Heart right ventricle (tissue), 16 donors: ENCODE measurements around the gene MAN1A2. TPM values are rescaled to one million over a fixed set of nuclear protein-coding genes. Genes with fewer than 3 reads are reported as not detected.

ENCODE experiments used
- ATAC-seq, 8 donors: fragments of 200-7000 bp; cut with Tn5 transposase; one replicate each; pipeline ENCODE4 v1.9.1; 2020; ENCODE audit warnings: mild to moderate bottlenecking in 8 of 8, moderate library complexity in 8 of 8, moderate number of reproducible peaks in 1 of 8
- DNase-seq, 2 donors: peaks; one replicate each; pipeline ENCODE4 v3.0.0-alpha.2; 2020
- H3K27ac ChIP-seq, 10 donors: fragments of 200-600 bp; sonication (generic) in 2 of 10; one replicate each; pipeline versions ENCODE4 v1.5.0 to v1.8.0; 2020 to 2022; ENCODE audit warnings: mild to moderate bottlenecking in 3 of 10
- H3K27me3 ChIP-seq, 7 donors: fragments of 200-600 bp; one replicate each; pipeline ENCODE4 v1.8.0; 2021 to 2022; ENCODE audit warnings: mild to moderate bottlenecking in 2 of 7
- H3K36me3 ChIP-seq, 9 donors: fragments of 200-600 bp; sonication (generic) in 1 of 9; one replicate each; pipeline versions ENCODE4 v1.5.0 to v1.8.0; 2020 to 2022; ENCODE audit warnings: mild to moderate bottlenecking in 2 of 9
- H3K4me1 ChIP-seq, 9 donors: fragments of 200-600 bp; sonication (generic) in 1 of 9; one replicate each; pipeline versions ENCODE4 v1.5.0 to v1.8.0; 2020 to 2022; ENCODE audit warnings: mild to moderate bottlenecking in 4 of 9
- H3K4me3 ChIP-seq, 10 donors: fragments of 200-600 bp; sonication (generic) in 2 of 10; one replicate each; pipeline versions ENCODE4 v1.5.0 to v1.8.0; 2020 to 2022; ENCODE audit warnings: mild to moderate bottlenecking in 7 of 10, moderate library complexity in 2 of 10
- H3K9me3 ChIP-seq, 11 donors: fragments of 200-600 bp in 10 of 11; sonication (generic) in 2 of 11; one replicate each; pipeline versions ENCODE4 v1.5.0 to v1.8.0; 2013 to 2022; ENCODE audit warnings: mild to moderate bottlenecking in 2 of 11, control low read depth in 1 of 11, moderate library complexity in 1 of 11
- WGBS, 2 donors: extraction: QIAGEN DNeasy Blood & Tissue Kit; methylation state at CpG; one replicate each; pipeline ENCODE4 v1.1.7; 2013; ENCODE audit warnings: inconsistent platforms in 1 of 2; 5-methylcytosine and 5-hydroxymethylcytosine counted together
- intact Hi-C, 10 donors: fragments of 100-400 bp; cut with DNase I; formaldehyde crosslinking; loops; one replicate each; pipeline versions ENCODE4 v1.11.1 to v1.14.2; 2022
- polyA plus RNA-seq, 2 donors: library from polyadenylated mRNA; stranded (reverse); fragments of 200-250 nt; gene quantifications; one replicate each; pipeline ENCODE4 v1.2.3, GENCODE V29; 2013
- total RNA-seq, 10 donors: library from RNA; stranded (reverse); fragmentation: NEBNext Ultra II Directional in 3 of 10; extraction: Animal tissue kit (Norgen Biotek cat#: 25700) in 3 of 10; gene quantifications; one replicate each; pipeline versions ENCODE4 v1.2.1 to v1.2.4, GENCODE V29; 2021 to 2023
- TF ChIP-seq, protein P1 (sequence below), 9 donors: fragments of 200-600 bp; sonication (generic) in 2 of 9; IDR thresholded peaks; one replicate each; pipeline versions ENCODE4 v1.5.0 to v1.8.0; 2021 to 2022; ENCODE audit warnings: antibody characterized with exemption in 9 of 9, mild to moderate bottlenecking in 5 of 9, moderate library complexity in 1 of 9
- donor health status: Arrhythmogenic right ventricular cardiomyopathy.
- donor health status: ischemic (EF 13 %, LVEDD 7.1; RV severe dilation, severe dysfunction).
- donor health status: healthy with polysubstance abuse.
- donor health status: DM: no; HTN: yes; CAD: no.
- donor health status: DM: no; HTN: no; CAD: no.
- donor health status: ischemic (EF 25% LVEDD 6.9; RV normal size, moderate dysfunction).
- donor health status: ischemic (EF 25% LVEDD 5.7; RV mildly dilated, moderate dysfunction).
- donor health status: healthy.
- donor health status: DM: yes; HTN: yes; CAD: no.
- donor health status: Ischemic cardiomyopathy.
- donor health status: ischemic (EF 35%, LVEDD 5.7; RV mildly dilated, moderate dysfunction).
- donor health status: nonischemic (EF 11% LVEDD 7.7; RV severe dilation, severe dysfunction).
- donor health status: DM: yes; HTN: yes; CAD: no.
- donor health status: PGD.
- donor health status: ischemic (EF 29% LVEDD 5.4; RV normal size, mild dysfunction).
- donor health status: nonischemic (EF 23%, LVEDD 6.1; RV moderate dilation, normal function).

The MAN1A2 gene
- total and polyA plus RNA-seq, 12 donors: 5.1 to 37.3 (median 26.0) TPM

DNA sequence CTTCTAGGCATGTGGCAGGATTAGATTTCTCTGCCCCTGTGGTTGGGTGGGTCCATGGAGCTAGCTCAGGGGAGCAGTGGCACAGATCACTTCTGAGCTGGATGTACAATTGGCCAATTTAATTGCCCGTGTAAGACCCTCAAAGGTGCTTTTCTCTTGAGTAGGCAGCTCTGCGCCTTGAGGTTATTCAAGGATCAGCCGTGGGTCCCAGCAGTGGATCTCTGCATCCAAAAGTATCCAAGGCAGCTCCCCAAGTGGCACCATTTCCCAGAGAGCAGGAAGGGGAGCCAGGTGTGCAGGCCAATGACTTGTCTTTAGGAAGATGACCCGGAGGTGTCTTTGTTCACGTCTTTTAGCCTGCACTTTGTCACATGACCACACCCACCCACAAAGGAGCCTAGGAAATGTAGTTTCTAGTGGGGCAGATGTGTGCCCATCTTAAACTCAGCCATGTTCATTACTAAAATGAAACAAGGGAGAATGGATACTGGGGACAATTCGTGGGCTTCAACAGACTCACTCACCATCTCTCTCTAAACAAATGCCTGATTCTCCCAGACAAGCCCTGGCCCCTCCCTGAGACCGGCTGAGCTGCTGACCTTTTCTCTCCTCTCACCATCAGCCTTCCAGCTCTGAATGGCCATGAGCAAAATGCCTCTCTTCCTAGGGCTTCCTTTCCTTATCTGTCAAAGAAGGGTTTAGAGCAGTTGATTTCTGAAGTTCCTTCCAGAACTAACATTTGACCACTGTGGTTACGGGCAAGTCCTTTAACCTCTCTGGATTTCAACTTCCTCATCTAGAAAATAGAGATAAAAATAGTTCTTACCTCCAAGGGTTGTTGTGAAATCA lies 197.2 kb downstream of the MAN1A2 start:
- ATAC-seq (no peak), DNase-seq (no peak)
- 68 to 72% methylated on average over 8 of the region's 8 CpGs for WGBS, 2 donors
- no peaks in the 10 kb centered on the region for H3K4me1 ChIP-seq
- TF ChIP-seq, protein P1, sequence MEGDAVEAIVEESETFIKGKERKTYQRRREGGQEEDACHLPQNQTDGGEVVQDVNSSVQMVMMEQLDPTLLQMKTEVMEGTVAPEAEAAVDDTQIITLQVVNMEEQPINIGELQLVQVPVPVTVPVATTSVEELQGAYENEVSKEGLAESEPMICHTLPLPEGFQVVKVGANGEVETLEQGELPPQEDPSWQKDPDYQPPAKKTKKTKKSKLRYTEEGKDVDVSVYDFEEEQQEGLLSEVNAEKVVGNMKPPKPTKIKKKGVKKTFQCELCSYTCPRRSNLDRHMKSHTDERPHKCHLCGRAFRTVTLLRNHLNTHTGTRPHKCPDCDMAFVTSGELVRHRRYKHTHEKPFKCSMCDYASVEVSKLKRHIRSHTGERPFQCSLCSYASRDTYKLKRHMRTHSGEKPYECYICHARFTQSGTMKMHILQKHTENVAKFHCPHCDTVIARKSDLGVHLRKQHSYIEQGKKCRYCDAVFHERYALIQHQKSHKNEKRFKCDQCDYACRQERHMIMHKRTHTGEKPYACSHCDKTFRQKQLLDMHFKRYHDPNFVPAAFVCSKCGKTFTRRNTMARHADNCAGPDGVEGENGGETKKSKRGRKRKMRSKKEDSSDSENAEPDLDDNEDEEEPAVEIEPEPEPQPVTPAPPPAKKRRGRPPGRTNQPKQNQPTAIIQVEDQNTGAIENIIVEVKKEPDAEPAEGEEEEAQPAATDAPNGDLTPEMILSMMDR (IDR thresholded peaks at IDR 0.05): no peak
- no peaks in the 10 kb centered on the region for H3K36me3 ChIP-seq
- intact Hi-C loops: no loop called here
- no peak overlapping the region for H3K27ac ChIP-seq
- no peak overlapping the region for H3K4me3 ChIP-seq
- H3K9me3 ChIP-seq: no peaks in the 10 kb centered on the region
- H3K27me3 ChIP-seq: peaks cover 0 to 4% (median 0%) of the 10 kb centered on the region in 7 donors

DNA sequence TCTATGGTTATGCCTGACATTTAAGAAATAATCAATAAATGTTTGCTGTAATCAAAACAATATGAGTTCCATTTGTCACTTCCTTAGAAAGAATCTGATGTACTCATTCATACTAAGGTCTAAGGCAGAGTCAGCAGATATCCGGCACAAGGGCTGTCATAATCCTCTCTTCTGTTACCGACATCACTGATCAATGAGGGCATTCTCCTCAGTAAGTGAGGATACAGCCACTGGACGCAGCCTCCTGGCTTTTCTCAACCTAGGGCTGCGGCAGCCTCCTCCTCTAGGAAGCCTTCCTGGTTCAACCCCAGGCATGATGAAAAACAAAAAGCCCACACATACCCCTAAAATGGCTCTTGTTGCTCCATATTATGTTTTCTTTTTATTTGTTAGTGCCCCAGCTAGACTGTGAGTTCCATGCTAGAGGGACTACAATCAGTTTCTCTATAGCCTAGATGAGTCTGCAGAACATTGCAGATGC lies 197.9 kb downstream of the MAN1A2 start:
- intact Hi-C loops: no loop called here
- no peak for DNase-seq
- Histone ChIP-seq H3K4me1 (no peaks in the 10 kb centered on the region), H3K27ac (no peak overlapping the region), H3K27me3 (peaks cover 0 to 4% (median 0%) of the 10 kb centered on the region in 7 donors), H3K4me3 (no peak overlapping the region), H3K36me3 (no peaks in the 10 kb centered on the region), H3K9me3 (no peaks in the 10 kb centered on the region)
- WGBS, 2 donors: 84 to 87% methylated on average over 4 of the region's 4 CpGs
- TF ChIP-seq, protein P1 (IDR thresholded peaks at IDR 0.05): no peak
- ATAC-seq: no peak

DNA sequence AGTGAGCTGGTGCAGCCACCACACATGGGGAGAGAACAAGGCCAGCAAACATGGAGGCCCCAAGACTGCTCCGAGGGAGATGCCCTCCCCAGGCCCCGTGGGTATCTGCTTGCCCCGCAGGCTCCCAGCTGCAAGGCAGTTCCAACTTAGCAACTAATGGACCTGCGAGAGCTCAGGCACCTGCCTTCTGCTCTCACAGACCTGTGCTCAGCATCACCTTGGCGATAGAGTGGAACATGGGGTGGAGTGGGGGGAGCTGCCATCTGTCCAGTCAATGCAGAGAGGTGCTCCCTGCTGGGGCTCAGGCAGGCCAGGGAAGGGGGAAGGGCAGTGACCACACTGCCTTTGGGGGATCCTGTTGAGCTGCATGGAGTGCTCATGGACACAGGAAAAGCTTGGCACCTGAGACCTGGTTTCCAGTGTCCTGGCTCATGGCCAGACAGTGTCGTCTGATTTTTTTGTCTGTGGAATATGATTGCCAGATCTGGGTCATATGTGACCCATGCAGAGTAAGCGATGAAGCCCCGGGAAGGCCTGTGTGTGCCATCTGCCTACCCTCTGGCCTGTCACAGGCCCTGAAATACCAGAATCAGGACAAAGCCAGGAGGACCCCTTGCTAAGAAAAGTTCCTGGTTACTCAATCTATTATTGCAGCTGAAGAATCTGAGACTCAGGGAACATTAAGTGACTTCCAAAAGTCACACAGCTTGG lies 198.7 kb downstream of the MAN1A2 start:
- no peak for DNase-seq
- H3K27ac ChIP-seq: no peak overlapping the region
- no peaks in the 10 kb centered on the region for H3K36me3 ChIP-seq
- ATAC-seq: no peak
- H3K9me3 ChIP-seq: no peaks in the 10 kb centered on the region
- peaks cover 0 to 4% (median 0%) of the 10 kb centered on the region in 7 donors for H3K27me3 ChIP-seq
- no peak overlapping the region for H3K4me3 ChIP-seq
- 81 to 83% methylated on average over 8 of the region's 8 CpGs for WGBS, 2 donors
- TF ChIP-seq, protein P1 (IDR thresholded peaks at IDR 0.05): no peak
- no peaks in the 10 kb centered on the region for H3K4me1 ChIP-seq
- intact Hi-C loops: no loop called here

DNA sequence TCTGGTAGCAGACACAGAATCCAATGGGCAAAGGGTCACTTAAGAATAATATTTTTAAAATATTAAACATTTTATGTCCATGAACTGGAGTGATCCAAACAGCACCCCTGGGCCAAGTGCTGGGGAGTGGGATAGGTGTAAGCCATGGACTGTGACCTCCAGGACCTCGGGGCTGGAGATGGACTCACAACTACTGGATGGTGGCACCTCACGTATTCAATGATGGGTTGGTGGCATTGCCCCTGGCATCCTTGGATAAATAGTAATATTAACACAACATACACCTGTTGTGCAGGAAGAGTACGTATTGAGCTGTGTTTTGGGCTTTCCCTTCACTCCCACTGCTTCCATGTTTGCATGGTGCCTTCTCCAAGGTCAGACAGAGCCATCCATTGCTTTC lies 199.3 kb downstream of the MAN1A2 start:
- Histone ChIP-seq H3K27me3 (peaks cover 0 to 4% (median 0%) of the 10 kb centered on the region in 7 donors), H3K27ac (no peak overlapping the region), H3K36me3 (no peaks in the 10 kb centered on the region), H3K4me1 (no peaks in the 10 kb centered on the region), H3K4me3 (no peak overlapping the region), H3K9me3 (no peaks in the 10 kb centered on the region)
- ATAC-seq (no peak), DNase-seq (no peak)
- TF ChIP-seq, protein P1 (IDR thresholded peaks at IDR 0.05): no peak
- WGBS, 2 donors: 81 to 88% methylated on average over 3 of the region's 3 CpGs
- intact Hi-C loops: no loop called here
